Liver (tissue), 9 donors: ENCODE results near the gene PLS1. TPM values are rescaled to one million over a fixed set of nuclear protein-coding genes. Genes with fewer than 3 reads are reported as not detected.

Experiments used
- DNase-seq: peaks from one replicate; pipeline ENCODE4 v3.0.0-alpha.2; 2017; ENCODE audit warnings: low spot score
- H3K27ac ChIP-seq, 2 donors: one replicate each; pipeline ENCODE4 v1.7.0; 2013; ENCODE audit warnings: inconsistent platforms in 2 of 2, low read length in 2 of 2, control low read depth in 1 of 2, low read depth in 1 of 2, mild to moderate bottlenecking in 1 of 2
- H3K27me3 ChIP-seq, 4 donors: one replicate each; pipeline versions ENCODE4 v1.6.1 to v1.7.0; 2013; ENCODE audit warnings: low read length in 3 of 4, inconsistent platforms in 1 of 4, mild to moderate bottlenecking in 1 of 4, moderate library complexity in 1 of 4; ENCODE audit not compliant: control insufficient read depth in 4 of 4, insufficient read depth in 4 of 4
- H3K36me3 ChIP-seq, 4 donors: one replicate each; pipeline versions ENCODE4 v1.6.1 to v1.7.0; 2013; ENCODE audit warnings: low read length in 3 of 4, mild to moderate bottlenecking in 3 of 4, low read depth in 1 of 4, moderate library complexity in 1 of 4; ENCODE audit not compliant: control insufficient read depth in 4 of 4, insufficient read depth in 3 of 4
- H3K4me1 ChIP-seq, 4 donors: one replicate each; pipeline versions ENCODE4 v1.6.1 to v1.7.0; 2013; ENCODE audit warnings: low read length in 3 of 4, mild to moderate bottlenecking in 3 of 4, moderate library complexity in 1 of 4; ENCODE audit not compliant: control insufficient read depth in 4 of 4, insufficient read depth in 4 of 4
- H3K4me3 ChIP-seq, 3 donors: one replicate each; pipeline versions ENCODE4 v1.6.1 to v1.7.0; 2013; ENCODE audit warnings: low read length in 3 of 3, control low read depth in 1 of 3, low read depth in 1 of 3, mild to moderate bottlenecking in 1 of 3
- H3K9ac ChIP-seq, 2 donors: one replicate each; pipeline ENCODE4 v1.7.0; 2013; ENCODE audit warnings: low read length in 2 of 2, mild to moderate bottlenecking in 2 of 2, moderate library complexity in 2 of 2, control low read depth in 1 of 2, low read depth in 1 of 2
- H3K9me3 ChIP-seq, 4 donors: one replicate each; pipeline versions ENCODE4 v1.6.1 to v1.7.0; 2013; ENCODE audit warnings: low read length in 3 of 4; ENCODE audit not compliant: control insufficient read depth in 4 of 4
- ATF3 ChIP-seq: IDR thresholded peaks from 2 replicates; pipeline ENCODE4 v1.6.1; 2016; ENCODE audit warnings: antibody characterized with exemption
- CTCF ChIP-seq: fragments of 150-350 bp; IDR thresholded peaks from 2 replicates; pipeline ENCODE4 v1.5.1; 2017; ENCODE audit warnings: improper control_type of control experiment, low read depth, low read length; ENCODE audit not compliant: missing input control
- EGR1 ChIP-seq, 2 donors: IDR thresholded peaks; 2 replicates each; pipeline ENCODE4 v1.6.1; 2016 to 2018; ENCODE audit warnings: antibody characterized with exemption in 2 of 2, low read depth in 2 of 2
- FOXA2 ChIP-seq: IDR thresholded peaks from 2 replicates; pipeline ENCODE4 v1.6.1; 2016; ENCODE audit warnings: antibody characterized with exemption
- GABPA ChIP-seq, 2 donors: IDR thresholded peaks in 1 of 2; conservative IDR thresholded peaks in 1 of 2; 2 replicates each; pipeline ENCODE4 v1.6.1; 2016; ENCODE audit warnings: antibody characterized with exemption in 2 of 2, mild to moderate bottlenecking in 1 of 2, moderate library complexity in 1 of 2
- HNF4A ChIP-seq, 2 donors: conservative IDR thresholded peaks; 2 replicates each; pipeline ENCODE4 v1.6.1; 2016; ENCODE audit warnings: antibody characterized with exemption in 2 of 2, mild to moderate bottlenecking in 2 of 2
- HNF4G ChIP-seq: IDR thresholded peaks from 2 replicates; pipeline ENCODE4 v1.6.1; 2016; ENCODE audit warnings: antibody characterized with exemption
- JUND ChIP-seq, 2 donors: IDR thresholded peaks; 2 replicates each; pipeline ENCODE4 v1.6.1; 2016; ENCODE audit warnings: antibody characterized with exemption in 2 of 2
- NR2F2 ChIP-seq: IDR thresholded peaks from 2 replicates; pipeline ENCODE4 v1.6.1; 2016; ENCODE audit warnings: antibody characterized with exemption
- REST ChIP-seq: IDR thresholded peaks from 2 replicates; pipeline ENCODE4 v1.6.1; 2016; ENCODE audit warnings: antibody characterized with exemption, mild to moderate bottlenecking
- RXRA ChIP-seq, 2 donors: IDR thresholded peaks; 2 replicates each; pipeline ENCODE4 v1.6.1; 2017 to 2018; ENCODE audit warnings: antibody characterized with exemption in 2 of 2, mild to moderate bottlenecking in 1 of 2
- SP1 ChIP-seq: IDR thresholded peaks from 2 replicates; pipeline ENCODE4 v1.6.1; 2018; ENCODE audit warnings: antibody characterized with exemption, mild to moderate bottlenecking
- TAF1 ChIP-seq: conservative IDR thresholded peaks from 2 replicates; pipeline ENCODE4 v1.6.1; 2016; ENCODE audit warnings: antibody characterized with exemption, mild to moderate bottlenecking
- YY1 ChIP-seq: IDR thresholded peaks from 2 replicates; pipeline ENCODE4 v1.6.1; 2016; ENCODE audit warnings: antibody characterized with exemption, mild to moderate bottlenecking
- WGBS: extraction: QIAGEN DNeasy Blood & Tissue Kit; methylation state at CpG from one replicate; pipeline ENCODE4 v1.1.7; 2013; 5-methylcytosine and 5-hydroxymethylcytosine counted together
- polyA plus RNA-seq, 2 donors: library from polyadenylated mRNA; stranded (reverse) in 1 of 2; unstranded in 1 of 2; fragments of 200-250 nt in 1 of 2; fragments of >200 nt in 1 of 2; fragmentation: Nextera tagmentation in 1 of 2; extraction: Ambion mirVana in 1 of 2; gene quantifications; one replicate each; pipeline versions ENCODE4 v1.2.1 to v1.2.3, GENCODE V29; 2013 to 2015
- total RNA-seq, 2 donors: library from RNA; depleted of rRNA; stranded (reverse); fragments of >200 nt; gene quantifications; one replicate each; pipeline ENCODE4 v1.2.3, GENCODE V29; 2014
- donor health status: healthy.
- donor health status: healthy.
- donor health status: healthy.
- donor health status: healthy.
- donor health status: healthy.

Gene PLS1
- total and polyA plus RNA-seq, 4 donors, result 7.2 to 21.9 (median 10.1) TPM

GRCh38 chr3:142574665-142575064 is 21.5 kb upstream of the PLS1 start:
- H3K27me3 ChIP-seq, result no peaks in the 10 kb centered on the region
- peaks cover under 1 to 19% (median 7%) of the 10 kb centered on the region in 4 donors for H3K4me1 ChIP-seq
- 79% methylated on average over 1 of the region's 1 CpG for WGBS
- DNase-seq, result no peak
- no peak overlapping the region for H3K27ac ChIP-seq
- TF ChIP-seq EGR1 (IDR thresholded peaks at IDR 0.05; ENCODE audit: low read depth in 2 of 2), result no peak
- TF ChIP-seq JUND (IDR thresholded peaks at IDR 0.05), result no peak
- TF ChIP-seq REST, result no peak
- TF ChIP-seq SP1, result no peak
- no peak for TF ChIP-seq HNF4A (conservative IDR thresholded peaks at IDR 0.05)
- TF ChIP-seq NR2F2, result no peak
- TF ChIP-seq ATF3, result no peak
- no peak for TF ChIP-seq FOXA2
- H3K36me3 ChIP-seq, result peaks cover 0 to 1% (median 0%) of the 10 kb centered on the region in 4 donors
- no peak overlapping the region for H3K4me3 ChIP-seq
- H3K9ac ChIP-seq, result no peak overlapping the region
- H3K9me3 ChIP-seq, result no peaks in the 10 kb centered on the region

GRCh38 chr3:142576792-142577191 is 19.4 kb upstream of the PLS1 start:
- no peaks in the 10 kb centered on the region for H3K27me3 ChIP-seq
- peaks cover 2 to 19% (median 7%) of the 10 kb centered on the region in 4 donors for H3K4me1 ChIP-seq
- no peak overlapping the region for H3K4me3 ChIP-seq
- no peak for TF ChIP-seq ATF3
- no peak for TF ChIP-seq CTCF
- no peak for TF ChIP-seq NR2F2
- TF ChIP-seq HNF4A (conservative IDR thresholded peaks at IDR 0.05), result no peak
- no peak for TF ChIP-seq JUND (IDR thresholded peaks at IDR 0.05)
- TF ChIP-seq SP1, result no peak
- no peak for TF ChIP-seq TAF1
- no peak for TF ChIP-seq HNF4G
- TF ChIP-seq RXRA (IDR thresholded peaks at IDR 0.05), result no peak
- no peak for TF ChIP-seq YY1
- no peak for TF ChIP-seq GABPA (IDR thresholded peaks at IDR 0.05 in 1 of 2, conservative IDR thresholded peaks at IDR 0.05 in 1 of 2)
- no peak for DNase-seq
- no peaks in the 10 kb centered on the region for H3K9me3 ChIP-seq
- H3K9ac ChIP-seq, result no peak overlapping the region
- no peak overlapping the region for H3K27ac ChIP-seq
- H3K36me3 ChIP-seq, result peaks cover 0 to 1% (median 0%) of the 10 kb centered on the region in 4 donors
